PFSK-1 (cell line): ENCODE results near the gene MYH7.

Experiments
- FOXP2 ChIP-seq: optimal IDR thresholded peaks from 2 replicates; pipeline ENCODE3; 2011; ENCODE audit warnings: borderline replicate concordance, control low read depth, inconsistent platforms; ENCODE audit not compliant: insufficient read depth; ENCODE audit errors: extremely low read length, extremely low read depth
- POLR2AphosphoS5 ChIP-seq: IDR thresholded peaks from 2 replicates; pipeline ENCODE4 v1.6.1; 2012; ENCODE audit warnings: low read depth, mild to moderate bottlenecking, control low read depth, low read length, moderate library complexity
- REST ChIP-seq, 2 experiments: IDR thresholded peaks; 2 replicates each; pipeline versions ENCODE4 v1.6.1 to v1.8.0; 2011 to 2012; ENCODE audit warnings: low read depth in 2 of 2, low read length in 2 of 2, control low read depth in 1 of 2, inconsistent platforms in 1 of 2, mild to moderate bottlenecking in 1 of 2, moderate library complexity in 1 of 2; ENCODE audit not compliant: insufficient read depth in 1 of 2
- SIN3A ChIP-seq: IDR thresholded peaks from 2 replicates; pipeline ENCODE4 v1.6.1; 2012; ENCODE audit warnings: mild to moderate bottlenecking, low read length, moderate library complexity, borderline replicate concordance; ENCODE audit not compliant: insufficient read depth
- TAF1 ChIP-seq: IDR thresholded peaks from 2 replicates; pipeline ENCODE4 v1.6.1; 2012; ENCODE audit warnings: low read length, control low read depth, borderline replicate concordance; ENCODE audit not compliant: insufficient read depth

GRCh38 chr14:23428686-23429495 is 6.6 kb downstream of the MYH7 start:
- TF ChIP-seq TAF1 (no peak), REST (IDR thresholded peaks at IDR 0.05; ENCODE audit: insufficient read depth in 1 of 2, low read depth in 2 of 2, low read length in 2 of 2) (no peak), POLR2AphosphoS5 (no peak), SIN3A (no peak), FOXP2 (no peak)
